Prostate gland (tissue), 2 donors: ENCODE data around the gene RABGGTA. TPM values are rescaled to one million over a fixed set of nuclear protein-coding genes. Genes with fewer than 3 reads are reported as not detected.

Experiments
- DNase-seq: peaks from one replicate; pipeline ENCODE4 v3.0.0-alpha.2; 2019; ENCODE audit warnings: low spot score
- H3K27ac ChIP-seq, 2 donors: fragments of 200-600 bp; sonication (generic); 2 replicates each; pipeline ENCODE4 v1.5.1; 2017 to 2019
- H3K27me3 ChIP-seq: fragments of 200-600 bp; sonication (generic); replicated peaks from 2 replicates; pipeline ENCODE4 v1.5.1; 2019; ENCODE audit not compliant: insufficient read depth
- H3K36me3 ChIP-seq, 2 donors: fragments of 200-600 bp; sonication (generic); 1 replicate in 1 of 2; 2 replicates in 1 of 2; pipeline versions ENCODE4 v1.5.1 to v1.8.1; 2017 to 2019
- H3K4me1 ChIP-seq: fragments of 200-600 bp; sonication (generic); replicated peaks from 2 replicates; pipeline ENCODE4 v1.5.1; 2019
- H3K4me3 ChIP-seq, 2 donors: fragments of 200-600 bp; sonication (generic); 2 replicates each; pipeline ENCODE4 v1.5.1; 2017 to 2019
- H3K9me3 ChIP-seq: fragments of 200-600 bp; sonication (generic); 2 replicates; pipeline ENCODE4 v1.5.1; 2017
- CTCF ChIP-seq, 4 experiments: fragments of 200-600 bp in 2 of 4; fragments of 450-650 bp in 2 of 4; sonication (generic) in 2 of 4; IDR thresholded peaks; 1 replicate in 3 of 4; 2 replicates in 1 of 4; pipeline ENCODE4 v1.5.1; 2016 to 2019; ENCODE audit warnings: antibody characterized with exemption in 4 of 4, mild to moderate bottlenecking in 2 of 4, moderate library complexity in 2 of 4
- POLR2A ChIP-seq: fragments of 450-650 bp; IDR thresholded peaks from one replicate; pipeline ENCODE4 v1.6.1; 2016; ENCODE audit warnings: antibody characterized with exemption, mild to moderate bottlenecking
- POLR2AphosphoS5 ChIP-seq: sonication (generic); formaldehyde crosslinking; IDR thresholded peaks from one replicate; pipeline ENCODE4 v1.6.1; 2017; ENCODE audit warnings: antibody characterized with exemption
- WGBS: methylation state at CpG from one replicate; pipeline ENCODE4 v1.1.5; 2018; 5-methylcytosine and 5-hydroxymethylcytosine counted together
- intact Hi-C: fragments of 100-400 bp; cut with DNase I; formaldehyde crosslinking; loops from one replicate; pipeline ENCODE4 v1.14.2; 2022
- total RNA-seq, 2 donors: library from RNA; depleted of rRNA; stranded (reverse); fragments of >200 nt; gene quantifications; one replicate each; pipeline ENCODE4 v1.1.0, GENCODE V29; 2016

RABGGTA gene
- total RNA-seq, 2 donors from 2014 or later, result 45.5 to 63.5 TPM

DNA sequence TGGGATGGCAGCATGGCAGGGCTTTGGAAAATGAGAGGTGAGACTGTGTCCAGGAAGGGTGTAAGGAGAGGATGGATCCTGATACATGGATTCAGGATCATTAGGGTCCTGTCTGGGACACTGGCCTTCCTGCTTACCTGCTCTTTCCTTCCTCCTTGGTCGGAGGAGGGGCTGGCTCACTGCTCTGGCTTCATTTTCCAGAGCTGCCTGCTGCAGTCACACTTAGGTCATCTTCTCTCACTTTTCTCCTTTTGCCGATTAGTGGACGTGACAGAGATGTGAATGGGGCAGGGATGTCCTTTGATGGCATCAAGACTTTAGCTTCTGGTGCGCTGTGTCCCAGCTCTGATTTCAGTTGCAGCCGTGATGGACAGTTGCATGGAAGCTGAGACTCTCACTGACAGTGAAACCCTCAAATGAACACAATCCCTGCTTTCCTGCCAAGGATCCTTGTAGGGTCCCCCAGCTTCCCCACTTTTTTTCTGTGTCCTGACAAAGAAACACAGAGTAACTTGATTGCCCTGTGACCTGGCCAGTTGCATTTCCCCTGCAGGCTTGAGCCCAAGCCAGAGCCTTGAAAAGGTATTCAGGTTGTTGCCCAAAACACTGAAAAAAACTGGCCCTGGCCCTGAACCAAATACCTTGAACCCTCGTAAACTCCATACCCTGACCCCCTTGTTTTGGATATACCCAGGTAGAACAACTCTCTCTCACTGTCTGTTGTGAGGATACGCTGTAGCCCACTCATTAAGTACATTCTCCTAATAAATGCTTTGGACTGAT, 37.1 kb upstream of the RABGGTA start:
- TF ChIP-seq POLR2A, result no peak
- TF ChIP-seq CTCF (IDR thresholded peaks at IDR 0.05), result no peak
- no peak for TF ChIP-seq POLR2AphosphoS5
- Histone ChIP-seq H3K27me3 (no peaks in the 10 kb centered on the region), H3K4me1 (peaks cover 8% of the 10 kb centered on the region), H3K27ac (no peak overlapping the region), H3K36me3 (peaks cover 7 to 18% of the 10 kb centered on the region in 2 donors), H3K9me3 (no peaks in the 10 kb centered on the region), H3K4me3 (no peak overlapping the region)
- no peak for DNase-seq
- intact Hi-C loops, result no loop called here
- 77% methylated on average over 7 of the region's 7 CpGs for WGBS

- intact Hi-C loops, result no loop called here
- Histone ChIP-seq H3K27ac (no peak within 1 kb of the TSS), H3K4me3 (no peak within 1 kb of the TSS), H3K9me3 (no peaks in the 10 kb centered on the region), H3K36me3 (peaks cover 8 to 19% of the 10 kb centered on the region in 2 donors), H3K27me3 (no peaks in the 10 kb centered on the region), H3K4me1 (peaks cover 8% of the 10 kb centered on the region)
- TF ChIP-seq POLR2A, result no peak
- peak; percentile 66 to 90 (median 74) for TF ChIP-seq CTCF (IDR thresholded peaks at IDR 0.05)
- DNase-seq, result peak; percentile 28
- 57% methylated on average over 6 of the region's 6 CpGs for WGBS
Measured at GRCh38 chr14:24307575-24308341, 36.4 kb upstream of the RABGGTA start, which contains the start of gene CIDEB. CIDEB (minus strand) TSS chr14:24307977; CDS start chr14:24307858, 119 bp downstream.

GRCh38 chr14:24307156-24307574, 35.8 kb upstream of the RABGGTA start:
- H3K27ac ChIP-seq, result no peak overlapping the region
- TF ChIP-seq POLR2AphosphoS5, result no peak
- no peak for TF ChIP-seq CTCF (IDR thresholded peaks at IDR 0.05)
- no peak for TF ChIP-seq POLR2A
- H3K4me3 ChIP-seq, result no peak overlapping the region
- H3K36me3 ChIP-seq, result peaks cover 14 to 25% of the 10 kb centered on the region in 2 donors
- H3K4me1 ChIP-seq, result peaks cover 8% of the 10 kb centered on the region
- H3K27me3 ChIP-seq, result no peaks in the 10 kb centered on the region
- no peaks in the 10 kb centered on the region for H3K9me3 ChIP-seq
- intact Hi-C loops, result no loop called here
- DNase-seq, result no peak
- 82% methylated on average over 11 of the region's 11 CpGs for WGBS

- Histone ChIP-seq H3K4me1 (peaks cover 8% of the 10 kb centered on the region), H3K27ac (no peak overlapping the region), H3K4me3 (no peak overlapping the region), H3K9me3 (no peaks in the 10 kb centered on the region), H3K27me3 (no peaks in the 10 kb centered on the region), H3K36me3 (peaks cover 15 to 26% of the 10 kb centered on the region in 2 donors)
- no peak for TF ChIP-seq POLR2A
- no peak for TF ChIP-seq POLR2AphosphoS5
- no peak for TF ChIP-seq CTCF (IDR thresholded peaks at IDR 0.05)
- no peak for DNase-seq
- intact Hi-C loops, result no loop called here
- WGBS, result 96% methylated on average over 11 of the region's 11 CpGs
Measured at GRCh38 chr14:24304019-24304387, 32.6 kb upstream of the RABGGTA start.
